Measurements from ENCODE around the gene FMN1.

- no peak for TF ChIP-seq FOXP1 (IDR thresholded peaks at IDR 0.05)
- no peak for TF ChIP-seq FOXP1 (CRISPR knock-in tag; IDR thresholded peaks at IDR 0.05)
- no peak for TF ChIP-seq ZFP37 (CRISPR knock-in tag; IDR thresholded peaks at IDR 0.05; ENCODE audit: borderline replicate concordance)
These were observed 457.8 kb downstream of the FMN1 start for GRCh38 chr15:32736701-32737061.

Data from HepG2 (cell line).